Mesothelial cell of epicardium (in vitro differentiated cells): ENCODE measurements around the gene TMTC2. TPM values are rescaled to one million over a fixed set of nuclear protein-coding genes. Genes with fewer than 3 reads are reported as not detected.

ENCODE experiments used
- DNase-seq, 2 experiments: peaks; one replicate each; pipeline ENCODE4 v3.0.0; 2021; ENCODE audit warnings: low spot score in 2 of 2; ENCODE audit not compliant: unreplicated experiment in 2 of 2
- H3K27ac Mint-ChIP-seq: 2 replicates; pipeline ENCODE4 v1.8.0; 2021; ENCODE audit warnings: mixed read lengths
- H3K27me3 Mint-ChIP-seq: 2 replicates; pipeline ENCODE4 v1.8.0; 2021; ENCODE audit warnings: low read depth, mixed read lengths
- H3K36me3 Mint-ChIP-seq: 2 replicates; pipeline ENCODE4 v1.8.0; 2021; ENCODE audit warnings: mixed read lengths
- H3K4me1 Mint-ChIP-seq: 2 replicates; pipeline ENCODE4 v1.8.0; 2021; ENCODE audit warnings: mixed read lengths
- H3K4me3 Mint-ChIP-seq: 2 replicates; pipeline ENCODE4 v1.8.0; 2021; ENCODE audit warnings: mild to moderate bottlenecking, moderate library complexity, mixed read lengths
- H3K9me3 Mint-ChIP-seq: 2 replicates; pipeline ENCODE4 v1.8.0; 2021; ENCODE audit warnings: mixed read lengths
- CTCF ChIP-seq: fragments of 200-600 bp; sonication (generic); IDR thresholded peaks from one replicate; pipeline ENCODE4 v1.5.0; 2021; ENCODE audit warnings: antibody characterized with exemption; ENCODE audit not compliant: unreplicated experiment
- total RNA-seq: library from RNA; stranded (reverse); gene quantifications from 3 replicates; pipeline ENCODE4 v1.2.1, GENCODE V29; 2021

The TMTC2 gene
- total RNA-seq, 1 donor from 2014 or later: 38.3 TPM

- H3K4me1 Mint-ChIP-seq: peaks cover 19% of the 10 kb centered on the region
- no peaks in the 10 kb centered on the region for H3K27me3 Mint-ChIP-seq
- no peaks in the 10 kb centered on the region for H3K9me3 Mint-ChIP-seq
- H3K27ac Mint-ChIP-seq: peak overlapping the region; percentile 63
- H3K4me3 Mint-ChIP-seq: no peak overlapping the region
- no peak for DNase-seq
- TF ChIP-seq CTCF: no peak
- no peaks in the 10 kb centered on the region for H3K36me3 Mint-ChIP-seq
Observed at GRCh38 chr12:82942991-82943401, 256.3 kb downstream of the TMTC2 start.

DNA sequence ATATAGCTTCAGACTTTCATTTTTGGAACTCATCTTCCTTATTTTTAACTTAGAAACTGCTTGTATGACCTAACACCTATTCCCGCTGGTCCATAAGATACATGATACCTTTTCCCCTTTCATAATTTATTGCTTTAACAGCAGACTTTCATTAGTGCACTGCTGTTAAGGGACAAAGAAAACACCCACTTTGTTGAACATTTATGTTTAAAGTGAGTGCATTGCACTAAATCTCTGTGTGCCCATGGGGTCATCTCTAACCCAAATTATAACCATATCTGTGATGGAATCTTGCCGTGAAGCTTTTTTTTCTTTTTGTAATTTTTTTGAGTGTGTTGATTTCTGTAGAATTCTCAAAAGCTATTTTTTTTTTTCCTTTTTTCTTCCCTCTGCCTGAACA is 261.8 kb downstream of the TMTC2 start:
- no peak overlapping the region for H3K4me3 Mint-ChIP-seq
- no peak for TF ChIP-seq CTCF
- no peaks in the 10 kb centered on the region for H3K27me3 Mint-ChIP-seq
- DNase-seq: no peak
- peaks cover 17% of the 10 kb centered on the region for H3K4me1 Mint-ChIP-seq
- no peaks in the 10 kb centered on the region for H3K9me3 Mint-ChIP-seq
- H3K36me3 Mint-ChIP-seq: no peaks in the 10 kb centered on the region
- peak overlapping the region; percentile 37 for H3K27ac Mint-ChIP-seq

- H3K9me3 Mint-ChIP-seq: no peaks in the 10 kb centered on the region
- H3K36me3 Mint-ChIP-seq: no peaks in the 10 kb centered on the region
- TF ChIP-seq CTCF: no peak
- no peak for DNase-seq
- peaks cover 28% of the 10 kb centered on the region for H3K4me1 Mint-ChIP-seq
- no peak overlapping the region for H3K27ac Mint-ChIP-seq
- no peak overlapping the region for H3K4me3 Mint-ChIP-seq
- H3K27me3 Mint-ChIP-seq: no peaks in the 10 kb centered on the region
Observed at GRCh38 chr12:82950356-82950755, 263.6 kb downstream of the TMTC2 start.

DNA sequence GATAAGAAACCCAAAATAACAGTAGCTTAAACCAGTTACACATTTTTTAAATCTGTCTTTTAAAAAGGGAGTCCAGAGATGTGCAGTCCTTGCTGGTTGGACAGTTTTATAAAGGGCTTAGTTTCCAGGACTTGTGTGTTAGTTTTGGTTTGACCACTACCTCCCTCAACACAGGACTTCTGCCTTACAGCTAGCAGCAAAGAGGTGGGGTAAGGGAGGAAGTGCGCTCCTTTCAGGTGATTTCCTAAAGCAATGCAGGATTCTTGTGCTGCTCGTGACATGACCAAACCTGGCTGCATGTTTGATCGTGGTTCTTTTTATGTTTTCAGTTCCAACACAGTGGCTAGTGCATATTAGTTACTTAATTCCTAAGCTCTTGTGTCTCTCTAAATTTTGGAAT is 266.2 kb downstream of the TMTC2 start:
- no peak for DNase-seq
- no peak for TF ChIP-seq CTCF
- Mint-ChIP-seq H3K9me3 (peaks cover 9% of the 10 kb centered on the region), H3K27ac (no peak overlapping the region), H3K36me3 (peaks cover 8% of the 10 kb centered on the region), H3K27me3 (no peaks in the 10 kb centered on the region), H3K4me3 (no peak overlapping the region), H3K4me1 (peaks cover 29% of the 10 kb centered on the region)

GRCh38 chr12:82953397-82953796 is 266.7 kb downstream of the TMTC2 start:
- TF ChIP-seq CTCF: no peak
- Mint-ChIP-seq H3K9me3 (peaks cover 9% of the 10 kb centered on the region), H3K27ac (no peak overlapping the region), H3K4me1 (peaks cover 28% of the 10 kb centered on the region), H3K36me3 (peaks cover 8% of the 10 kb centered on the region), H3K27me3 (no peaks in the 10 kb centered on the region), H3K4me3 (no peak overlapping the region)
- no peak for DNase-seq

DNA sequence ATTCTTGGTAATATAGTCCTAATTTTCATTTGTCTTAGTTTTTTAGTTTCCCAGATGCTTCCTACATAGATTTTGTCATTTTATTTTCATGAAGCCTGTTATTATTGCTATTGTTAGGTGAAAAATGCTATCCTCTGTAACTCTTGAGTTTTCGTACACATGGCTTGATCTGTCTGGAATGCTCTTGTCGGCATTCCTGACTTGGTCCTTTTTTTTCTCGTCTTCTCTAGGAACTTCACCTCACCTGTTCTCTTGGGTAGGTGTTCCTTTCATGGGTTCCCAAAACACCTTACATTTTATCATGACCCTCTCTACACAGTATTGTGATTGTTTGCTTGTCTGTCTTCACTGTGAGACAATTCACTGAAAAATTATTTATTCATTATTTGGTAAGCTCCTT is 267.4 kb downstream of the TMTC2 start:
- H3K36me3 Mint-ChIP-seq: peaks cover 8% of the 10 kb centered on the region
- DNase-seq: no peak
- peak overlapping the region; percentile 66 for H3K27ac Mint-ChIP-seq
- no peak for TF ChIP-seq CTCF
- H3K4me1 Mint-ChIP-seq: peaks cover 23% of the 10 kb centered on the region
- H3K4me3 Mint-ChIP-seq: no peak overlapping the region
- peaks cover 9% of the 10 kb centered on the region for H3K9me3 Mint-ChIP-seq
- H3K27me3 Mint-ChIP-seq: no peaks in the 10 kb centered on the region
